K562 (cell line): ENCODE measurements around the gene GPR78. TPM values are rescaled to one million over a fixed set of nuclear protein-coding genes. Genes with fewer than 3 reads are reported as not detected.

Experiments
- ATAC-seq: fragments of 200-7000 bp; cut with Tn5 transposase; 3 replicates; pipeline ENCODE4 v1.9.1; 2020; ENCODE audit warnings: moderate library complexity
- BruUV-seq: library from RNA; stranded (reverse); fragments of 400-500 nt; replicated peaks from 2 replicates; lab custom pipeline; 2021; lab: Mats Ljungman, UMichigan
- CTCF ChIA-PET: fragments of 300-600 bp; formaldehyde crosslinking; extraction: SDS; loops from one replicate; lab custom pipeline; 2021; ENCODE audit warnings: low intra/inter-chr PET ratio; lab: Yijun Ruan, JAX
- POLR2A ChIA-PET: fragments of 300-600, 350-650 bp; sonication (Branson Sonifier 250); formaldehyde crosslinking; extraction: SDS; loops from one replicate; lab custom pipeline; 2021; ENCODE audit warnings: antibody characterized with exemption, inconsistent platforms; lab: Yijun Ruan, JAX
- DNase-seq, 4 experiments: peaks; one replicate each; pipeline versions ENCODE4 v3.0.0 to v3.0.0-alpha.2; 2011 to 2018; ENCODE audit warnings: low spot score in 3 of 4, mixed read lengths in 3 of 4; ENCODE audit errors: extremely low read depth in 1 of 4
- FAIRE-seq: peaks from 2 replicates; lab custom pipeline; 2011; peaks lifted over from hg19 to GRCh38; lab: Jason Lieb, UNC
- H2AFZ ChIP-seq: 2 replicates; pipeline ENCODE4 v1.6.0; 2011; ENCODE audit warnings: low read depth, low read length, control low read depth, inconsistent platforms
- H3K27ac ChIP-seq: fragments of 200-600 bp; 3 replicates; pipeline ENCODE4 v1.8.0; 2011; ENCODE audit warnings: low read depth, mild to moderate bottlenecking, control low read depth, inconsistent platforms, low read length, moderate library complexity, mixed read lengths; ENCODE audit errors: extremely low read depth
- H3K27me3 ChIP-seq, 2 experiments: fragments of 300-600 bp in 1 of 2; 2 replicates in 1 of 2; 3 replicates in 1 of 2; pipeline versions ENCODE4 v1.6.0 to v1.8.0; 2011; ENCODE audit warnings: inconsistent platforms in 2 of 2, low read length in 2 of 2, mild to moderate bottlenecking in 1 of 2, mixed read lengths in 1 of 2, moderate library complexity in 1 of 2; ENCODE audit not compliant: control insufficient read depth in 2 of 2, insufficient read depth in 2 of 2
- H3K36me3 ChIP-seq: fragments of 300-600 bp; 3 replicates; pipeline ENCODE4 v1.8.0; 2011; ENCODE audit warnings: mild to moderate bottlenecking, low read length, inconsistent platforms; ENCODE audit not compliant: control insufficient read depth, insufficient read depth
- H3K4me1 ChIP-seq, 2 experiments: fragments of 200-600 bp in 1 of 2; replicated peaks in 1 of 2; 2 replicates in 1 of 2; 3 replicates in 1 of 2; pipeline versions ENCODE4 v1.5.1 to v1.8.0; 2011; ENCODE audit warnings: inconsistent platforms in 2 of 2, low read length in 2 of 2, mild to moderate bottlenecking in 1 of 2, mixed read lengths in 1 of 2, moderate library complexity in 1 of 2; ENCODE audit not compliant: control insufficient read depth in 2 of 2, insufficient read depth in 2 of 2
- H3K4me2 ChIP-seq: 2 replicates; pipeline ENCODE4 v1.6.1; 2011; ENCODE audit warnings: low read length, control low read depth, inconsistent platforms, mixed read lengths; ENCODE audit not compliant: insufficient read depth
- H3K4me3 ChIP-seq: fragments of 200-600 bp; sonication (generic), shearing (Covaris generic); 2 replicates; pipeline ENCODE4 v1.5.1; 2016; ENCODE audit warnings: control low read depth, inconsistent platforms
- H3K79me2 ChIP-seq: fragments of 200-600 bp; 3 replicates; pipeline ENCODE4 v1.8.0; 2011; ENCODE audit warnings: low read length, inconsistent platforms; ENCODE audit not compliant: control insufficient read depth, insufficient read depth
- H3K9ac ChIP-seq, 2 experiments: 2 replicates each; pipeline versions ENCODE4 v1.6.0 to v1.6.1; 2011; ENCODE audit warnings: low read depth in 2 of 2, low read length in 2 of 2, control low read depth in 1 of 2, inconsistent platforms in 1 of 2, mild to moderate bottlenecking in 1 of 2, mixed read lengths in 1 of 2; ENCODE audit not compliant: insufficient read depth in 1 of 2
- H3K9me1 ChIP-seq: one replicate; pipeline ENCODE4 v1.6.0; 2011; ENCODE audit warnings: inconsistent platforms, mild to moderate bottlenecking, low read length, moderate library complexity; ENCODE audit not compliant: control insufficient read depth, insufficient read depth
- H3K9me3 ChIP-seq: replicated peaks from 2 replicates; pipeline ENCODE4 v1.5.1; 2011; ENCODE audit warnings: low read depth, low read length, inconsistent platforms; ENCODE audit not compliant: control insufficient read depth, insufficient read depth
- H4K20me1 ChIP-seq: replicated peaks from 2 replicates; pipeline ENCODE4 v1.6.1; 2011; ENCODE audit warnings: low read length, inconsistent platforms, mixed read lengths; ENCODE audit not compliant: control insufficient read depth, insufficient read depth
- BCOR ChIP-seq: fragments of 450-650 bp; IDR thresholded peaks from 2 replicates; pipeline ENCODE4 v1.6.1; 2016
- BDP1 ChIP-seq: IDR thresholded peaks from 3 replicates; pipeline ENCODE4 v1.6.1; 2011; ENCODE audit not compliant: insufficient read length, insufficient read depth
- BRD9 ChIP-seq: fragments of 450-650 bp; IDR thresholded peaks from 2 replicates; pipeline ENCODE4 v1.6.1; 2018; ENCODE audit warnings: low read depth; ENCODE audit not compliant: partially characterized antibody
- DIDO1 ChIP-seq: fragments of 450-650 bp; IDR thresholded peaks from 2 replicates; pipeline ENCODE4 v1.6.1; 2016; ENCODE audit warnings: low read depth, missing biosample characterization, missing genetic modification characterization
- FOXO4 ChIP-seq: fragments of 450-650 bp; formaldehyde crosslinking; IDR thresholded peaks from 2 replicates; pipeline ENCODE4 v1.4.0; 2020; ENCODE audit warnings: mild to moderate bottlenecking, moderate library complexity
- MCM5 ChIP-seq: fragments of 450-650 bp; IDR thresholded peaks from 2 replicates; pipeline ENCODE4 v1.6.1; 2016; ENCODE audit warnings: low read depth
- MLLT1 ChIP-seq, 2 experiments: fragments of 450-650 bp; IDR thresholded peaks; 2 replicates each; pipeline ENCODE4 v1.6.1; 2016
- PTTG1 ChIP-seq: fragments of 450-650 bp; IDR thresholded peaks from 2 replicates; pipeline ENCODE4 v1.6.1; 2016; ENCODE audit warnings: low read depth, mild to moderate bottlenecking, missing genetic modification characterization, missing compliant biosample characterization
- RBM22 ChIP-seq: fragments of 200-400 bp; formaldehyde crosslinking; IDR thresholded peaks from 2 replicates; pipeline ENCODE4 v1.6.1; 2018; ENCODE audit warnings: low read length, low read depth; ENCODE audit not compliant: poor library complexity, severe bottlenecking
- RBM25 ChIP-seq: fragments of 200-400 bp; formaldehyde crosslinking; IDR thresholded peaks from 2 replicates; pipeline ENCODE4 v1.6.1; 2018; ENCODE audit warnings: low read length, low read depth, moderate library complexity; ENCODE audit not compliant: severe bottlenecking
- TBL1XR1 ChIP-seq, 2 experiments: IDR thresholded peaks; 2 replicates each; pipeline ENCODE4 v1.6.1; 2012; ENCODE audit warnings: improper control_type of control experiment in 2 of 2, low read length in 2 of 2, mild to moderate bottlenecking in 1 of 2
- ZNF121 ChIP-seq: sonication (generic); formaldehyde crosslinking; conservative IDR thresholded peaks from 2 replicates; pipeline ENCODE4 v1.8.0; 2022; ENCODE audit warnings: missing genetic modification reagents
- ZNF449 ChIP-seq: fragments of 250-450 bp; sonication (Bioruptor Pico); IDR thresholded peaks from 2 replicates; pipeline ENCODE4 v1.8.0; 2022; ENCODE audit warnings: moderate library complexity, mild to moderate bottlenecking, inconsistent platforms
- ZNF507 ChIP-seq: conservative IDR thresholded peaks from 2 replicates; pipeline ENCODE4 v1.6.1; 2017; ENCODE audit warnings: missing genetic modification characterization, missing compliant biosample characterization
- ZNF57 ChIP-seq: fragments of 450-650 bp; formaldehyde crosslinking; IDR thresholded peaks from 2 replicates; pipeline ENCODE4 v1.4.0; 2020; ENCODE audit warnings: mild to moderate bottlenecking, moderate library complexity
- WGBS: fragments of 100-300 bp; shearing (Covaris generic); methylation state at CpG from one replicate; pipeline ENCODE4 v1.1.6; 2016; ENCODE audit warnings: low coverage, mixed read lengths; ENCODE audit not compliant: insufficient coverage; ENCODE audit errors: missing lambda C conversion rate; 5-methylcytosine and 5-hydroxymethylcytosine counted together
- in situ Hi-C: fragments of 300-500 bp; cut with MboI; formaldehyde crosslinking; loops from 4 replicates; pipeline ENCODE4 v1.15.0; 2018; ENCODE audit warnings: inconsistent platforms, mixed read lengths
- intact Hi-C: fragments of 100-400 bp; cut with micrococcal nuclease; formaldehyde crosslinking; loops from 2 replicates; pipeline ENCODE4 v1.14.2; 2022
- polyA plus RNA-seq, 8 experiments: library from polyadenylated mRNA; depleted of rRNA in 4 of 8; stranded (reverse) in 5 of 8; unstranded in 3 of 8; fragments of >200 nt; fragmentation: Nextera tagmentation in 2 of 8; fragmentation: Illumina TruSeq in 1 of 8; extraction: Ambion mirVana in 2 of 8; extraction: Trizol in 1 of 8; gene quantifications; 2 replicates each; pipeline versions ENCODE4 v1.2.1 to v1.2.3, GENCODE V29; 2011 to 2014; ENCODE audit warnings: inconsistent platforms in 1 of 8, missing spikeins in 1 of 8
- total RNA-seq, 7 experiments: library from RNA; depleted of rRNA in 6 of 7; stranded (reverse); fragments of >200 nt in 6 of 7; fragmentation: Illumina TruSeq in 2 of 7; extraction: Trizol in 2 of 7; gene quantifications; 2 replicates each; pipeline versions ENCODE4 v1.2.1 to v1.2.3, GENCODE V29; 2011 to 2021; ENCODE audit warnings: low replicate concordance in 1 of 7

The GPR78 gene
- total and polyA plus RNA-seq, 9 of the 15 experiments (the other 6 are each of a cell fraction or from before 2014, with no cell fraction given) = 0.04 to 0.13 (median 0.07) TPM; not detected in 4

GRCh38 chr4:8544282-8544681 is 35.9 kb upstream of the GPR78 start:
- in situ Hi-C loops (no loop called here), intact Hi-C loops (no loop called here)
- Histone ChIP-seq H3K4me2 (no peak overlapping the region), H3K9me3 (no peaks in the 10 kb centered on the region), H3K27me3 (no peaks in the 10 kb centered on the region), H2AFZ (no peak overlapping the region), H3K9me1 (no peaks in the 10 kb centered on the region), H4K20me1 (no peaks in the 10 kb centered on the region), H3K9ac (no peak overlapping the region; a peak in 1 of 4 replicates), H3K4me1 (peaks cover 30 to 33% of the 10 kb centered on the region in 2 experiments), H3K4me3 (no peak overlapping the region; the same call in 1 of the 2 replicates), H3K79me2 (no peaks in the 10 kb centered on the region), H3K36me3 (no peaks in the 10 kb centered on the region), H3K27ac (0 out of 3 replicates have a peak overlapping the region, but pooled peaks have one; percentile 35)
- FAIRE-seq = no peak
- 55% methylated on average over 3 of the region's 3 CpGs for WGBS
- ChIA-PET POLR2A (no interaction called here), CTCF (no interaction called here)
- ATAC-seq = no peak
- no peak for DNase-seq
- BruUV-seq = no TSS peak
- TF ChIP-seq ZNF57 (CRISPR knock-in tag) = no peak
- no peak for TF ChIP-seq RBM22
- no peak for TF ChIP-seq TBL1XR1 (IDR thresholded peaks at IDR 0.05; ENCODE audit: low read length in 2 of 2)
- TF ChIP-seq MCM5 = no peak
- peak; percentile 79 for TF ChIP-seq BCOR
- no peak for TF ChIP-seq ZNF121 (CRISPR knock-in tag)
- TF ChIP-seq PTTG1 (tag) = no peak
- TF ChIP-seq DIDO1 (tag) = no peak
- no peak for TF ChIP-seq BRD9
- TF ChIP-seq RBM25 = peak; percentile 67
- TF ChIP-seq FOXO4 (CRISPR knock-in tag) = no peak
- no peak for TF ChIP-seq MLLT1 (IDR thresholded peaks at IDR 0.05)
- TF ChIP-seq BDP1 = no peak
- TF ChIP-seq ZNF449 (CRISPR knock-in tag) = no peak
- no peak for TF ChIP-seq ZNF507 (tag)
